Neural cell (in vitro differentiated cells): ENCODE measurements around the gene AMIGO2. TPM values are rescaled to one million over a fixed set of nuclear protein-coding genes. Genes with fewer than 3 reads are reported as not detected.

Source experiments
- H2AFZ ChIP-seq: fragments of 200-600, 300-800 bp; sonication (generic), shearing (Covaris generic); 2 replicates; pipeline ENCODE4 v1.6.0; 2014; ENCODE audit warnings: low read depth, mild to moderate bottlenecking, antibody characterized with exemption, low read length, moderate library complexity
- H3F3A ChIP-seq: fragments of 200-600 bp; shearing (Covaris generic); 2 replicates; pipeline ENCODE4 v1.6.1; 2016; ENCODE audit warnings: mild to moderate bottlenecking, moderate library complexity, mixed read lengths, antibody characterized with exemption, low read length; ENCODE audit not compliant: insufficient read depth, poor library complexity, severe bottlenecking
- H3K27ac ChIP-seq: fragments of 200-600, 300-800 bp; sonication (generic), shearing (Covaris generic); 2 replicates; pipeline ENCODE4 v1.5.1; 2014; ENCODE audit warnings: mild to moderate bottlenecking, low read length, moderate library complexity
- H3K27me3 ChIP-seq: fragments of 300-800, 200-600 bp; sonication (generic), shearing (Covaris generic); 2 replicates; pipeline ENCODE4 v1.6.0; 2014; ENCODE audit warnings: mild to moderate bottlenecking, low read depth, low read length, moderate library complexity; ENCODE audit not compliant: insufficient read depth
- H3K36me3 ChIP-seq: fragments of 300-800, 200-600 bp; sonication (generic), shearing (Covaris generic); 2 replicates; pipeline ENCODE4 v1.5.1; 2014; ENCODE audit warnings: mild to moderate bottlenecking, antibody characterized with exemption, low read length, moderate library complexity; ENCODE audit not compliant: insufficient read depth
- H3K4me2 ChIP-seq: fragments of 300-800, 200-600 bp; sonication (generic), shearing (Covaris generic); 2 replicates; pipeline ENCODE4 v1.6.0; 2014; ENCODE audit warnings: mild to moderate bottlenecking, low read length
- H3K4me3 ChIP-seq: fragments of 300-800, 200-600 bp; sonication (generic), shearing (Covaris generic); 2 replicates; pipeline ENCODE4 v1.5.1; 2014; ENCODE audit warnings: mild to moderate bottlenecking, low read length, moderate library complexity
- H3K79me2 ChIP-seq: fragments of 200-600 bp; shearing (Covaris generic); replicated peaks from 2 replicates; pipeline ENCODE4 v1.6.0; 2014; ENCODE audit warnings: mild to moderate bottlenecking, low read length, moderate library complexity; ENCODE audit not compliant: insufficient read depth
- H3K9ac ChIP-seq: fragments of 300-800, 200-600 bp; sonication (generic), shearing (Covaris generic); 2 replicates; pipeline ENCODE4 v1.6.1; 2016; ENCODE audit warnings: mild to moderate bottlenecking, low read length, mixed read lengths
- H3K9me2 ChIP-seq: fragments of 200-600 bp; shearing (Covaris generic); 2 replicates; pipeline ENCODE4 v1.6.1; 2016; ENCODE audit warnings: mild to moderate bottlenecking, low read length, mixed read lengths; ENCODE audit not compliant: insufficient read depth
- H3K9me3 ChIP-seq: fragments of 200-600, 300-800 bp; sonication (generic), shearing (Covaris generic); 2 replicates; pipeline ENCODE4 v1.6.1; 2016; ENCODE audit warnings: mild to moderate bottlenecking, mixed run types, low read length, moderate library complexity, mixed read lengths
- H4K20me1 ChIP-seq: fragments of 200-600 bp; shearing (Covaris generic); 2 replicates; pipeline ENCODE4 v1.6.1; 2016; ENCODE audit warnings: mild to moderate bottlenecking, mixed run types; ENCODE audit not compliant: insufficient read depth
- EP300 ChIP-seq: fragments of 450-650 bp; conservative IDR thresholded peaks from 2 replicates; pipeline ENCODE4 v1.6.1; 2014; ENCODE audit warnings: antibody characterized with exemption, mild to moderate bottlenecking, moderate library complexity; ENCODE audit not compliant: poor library complexity, severe bottlenecking
- EZH2 ChIP-seq: fragments of 200-600, 300-800 bp; shearing (Covaris generic), sonication (generic); IDR thresholded peaks from 2 replicates; pipeline ENCODE4 v1.6.1; 2014; ENCODE audit warnings: antibody characterized with exemption, low read length, borderline replicate concordance, mild to moderate bottlenecking; ENCODE audit not compliant: insufficient read depth, poor library complexity, severe bottlenecking
- MXI1 ChIP-seq: fragments of 450-650 bp; conservative IDR thresholded peaks from 2 replicates; pipeline ENCODE4 v1.6.1; 2014; ENCODE audit warnings: antibody characterized with exemption, mild to moderate bottlenecking; ENCODE audit not compliant: poor library complexity, severe bottlenecking
- POLR2AphosphoS5 ChIP-seq: IDR thresholded peaks from 2 replicates; pipeline ENCODE4 v1.6.1; 2012
- RAD21 ChIP-seq: fragments of 450-650 bp; conservative IDR thresholded peaks from 2 replicates; pipeline ENCODE4 v1.6.1; 2014; ENCODE audit warnings: antibody characterized with exemption, mild to moderate bottlenecking, moderate library complexity
- SMC3 ChIP-seq: fragments of 450-650 bp; conservative IDR thresholded peaks from 2 replicates; pipeline ENCODE4 v1.6.1; 2014; ENCODE audit warnings: antibody characterized with exemption, mild to moderate bottlenecking, moderate library complexity; ENCODE audit not compliant: poor library complexity
- TAF1 ChIP-seq: IDR thresholded peaks from 2 replicates; pipeline ENCODE4 v1.6.1; 2012; ENCODE audit warnings: low read depth
- polyA plus RNA-seq: library from polyadenylated mRNA; depleted of rRNA; stranded (reverse); fragments of >200 nt; gene quantifications from 2 replicates; pipeline ENCODE4 v1.2.3, GENCODE V29; 2014
- TF ChIP-seq, protein P1 (sequence below): IDR thresholded peaks from 2 replicates; pipeline ENCODE4 v1.6.1; 2012; ENCODE audit warnings: borderline replicate concordance
- TF ChIP-seq, protein P2 (sequence below): fragments of 450-650 bp; IDR thresholded peaks from 2 replicates; pipeline ENCODE4 v1.5.1; 2014; ENCODE audit warnings: antibody characterized with exemption, mild to moderate bottlenecking, moderate library complexity; ENCODE audit not compliant: poor library complexity, severe bottlenecking

The AMIGO2 gene
- polyA plus RNA-seq, 1 donor from 2014 or later, result 3.1 TPM

DNA sequence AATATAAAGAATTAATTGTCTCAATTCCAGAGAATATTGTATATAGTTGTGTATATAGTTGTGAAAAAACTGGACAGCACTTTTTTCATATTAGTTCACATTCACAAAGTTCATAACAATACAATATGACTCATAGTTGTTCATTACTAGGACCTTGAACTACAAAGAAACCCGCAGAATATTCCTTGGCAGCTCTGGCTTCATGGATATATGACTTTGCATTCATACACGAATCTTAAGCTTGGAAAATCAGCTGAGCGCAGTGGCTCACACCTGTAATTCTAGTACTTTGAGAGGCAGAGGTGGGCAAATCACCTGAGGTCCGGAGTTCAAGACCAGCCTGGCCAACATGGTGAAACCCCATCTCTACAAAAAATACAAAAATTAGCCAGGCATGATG lies 38.4 kb downstream of the AMIGO2 start:
- TF ChIP-seq EZH2 (no peak), RAD21 (no peak), SMC3 (no peak), MXI1 (no peak), TAF1 (no peak), POLR2AphosphoS5 (no peak), EP300 (no peak)
- TF ChIP-seq, protein P1, sequence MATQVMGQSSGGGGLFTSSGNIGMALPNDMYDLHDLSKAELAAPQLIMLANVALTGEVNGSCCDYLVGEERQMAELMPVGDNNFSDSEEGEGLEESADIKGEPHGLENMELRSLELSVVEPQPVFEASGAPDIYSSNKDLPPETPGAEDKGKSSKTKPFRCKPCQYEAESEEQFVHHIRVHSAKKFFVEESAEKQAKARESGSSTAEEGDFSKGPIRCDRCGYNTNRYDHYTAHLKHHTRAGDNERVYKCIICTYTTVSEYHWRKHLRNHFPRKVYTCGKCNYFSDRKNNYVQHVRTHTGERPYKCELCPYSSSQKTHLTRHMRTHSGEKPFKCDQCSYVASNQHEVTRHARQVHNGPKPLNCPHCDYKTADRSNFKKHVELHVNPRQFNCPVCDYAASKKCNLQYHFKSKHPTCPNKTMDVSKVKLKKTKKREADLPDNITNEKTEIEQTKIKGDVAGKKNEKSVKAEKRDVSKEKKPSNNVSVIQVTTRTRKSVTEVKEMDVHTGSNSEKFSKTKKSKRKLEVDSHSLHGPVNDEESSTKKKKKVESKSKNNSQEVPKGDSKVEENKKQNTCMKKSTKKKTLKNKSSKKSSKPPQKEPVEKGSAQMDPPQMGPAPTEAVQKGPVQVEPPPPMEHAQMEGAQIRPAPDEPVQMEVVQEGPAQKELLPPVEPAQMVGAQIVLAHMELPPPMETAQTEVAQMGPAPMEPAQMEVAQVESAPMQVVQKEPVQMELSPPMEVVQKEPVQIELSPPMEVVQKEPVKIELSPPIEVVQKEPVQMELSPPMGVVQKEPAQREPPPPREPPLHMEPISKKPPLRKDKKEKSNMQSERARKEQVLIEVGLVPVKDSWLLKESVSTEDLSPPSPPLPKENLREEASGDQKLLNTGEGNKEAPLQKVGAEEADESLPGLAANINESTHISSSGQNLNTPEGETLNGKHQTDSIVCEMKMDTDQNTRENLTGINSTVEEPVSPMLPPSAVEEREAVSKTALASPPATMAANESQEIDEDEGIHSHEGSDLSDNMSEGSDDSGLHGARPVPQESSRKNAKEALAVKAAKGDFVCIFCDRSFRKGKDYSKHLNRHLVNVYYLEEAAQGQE, result no peak
- TF ChIP-seq, protein P2, sequence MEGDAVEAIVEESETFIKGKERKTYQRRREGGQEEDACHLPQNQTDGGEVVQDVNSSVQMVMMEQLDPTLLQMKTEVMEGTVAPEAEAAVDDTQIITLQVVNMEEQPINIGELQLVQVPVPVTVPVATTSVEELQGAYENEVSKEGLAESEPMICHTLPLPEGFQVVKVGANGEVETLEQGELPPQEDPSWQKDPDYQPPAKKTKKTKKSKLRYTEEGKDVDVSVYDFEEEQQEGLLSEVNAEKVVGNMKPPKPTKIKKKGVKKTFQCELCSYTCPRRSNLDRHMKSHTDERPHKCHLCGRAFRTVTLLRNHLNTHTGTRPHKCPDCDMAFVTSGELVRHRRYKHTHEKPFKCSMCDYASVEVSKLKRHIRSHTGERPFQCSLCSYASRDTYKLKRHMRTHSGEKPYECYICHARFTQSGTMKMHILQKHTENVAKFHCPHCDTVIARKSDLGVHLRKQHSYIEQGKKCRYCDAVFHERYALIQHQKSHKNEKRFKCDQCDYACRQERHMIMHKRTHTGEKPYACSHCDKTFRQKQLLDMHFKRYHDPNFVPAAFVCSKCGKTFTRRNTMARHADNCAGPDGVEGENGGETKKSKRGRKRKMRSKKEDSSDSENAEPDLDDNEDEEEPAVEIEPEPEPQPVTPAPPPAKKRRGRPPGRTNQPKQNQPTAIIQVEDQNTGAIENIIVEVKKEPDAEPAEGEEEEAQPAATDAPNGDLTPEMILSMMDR, result no peak
- no peaks in the 10 kb centered on the region for H3K9me3 ChIP-seq
- H2AFZ ChIP-seq, result no peak overlapping the region
- H3K27me3 ChIP-seq, result no peaks in the 10 kb centered on the region
- no peaks in the 10 kb centered on the region for H3K36me3 ChIP-seq
- H3K27ac ChIP-seq, result no peak overlapping the region
- no peaks in the 10 kb centered on the region for H4K20me1 ChIP-seq
- H3K79me2 ChIP-seq, result no peaks in the 10 kb centered on the region
- H3F3A ChIP-seq, result no peaks in the 10 kb centered on the region
- no peaks in the 10 kb centered on the region for H3K9me2 ChIP-seq
- no peak overlapping the region for H3K4me3 ChIP-seq
- no peak overlapping the region for H3K4me2 ChIP-seq
- H3K9ac ChIP-seq, result no peak overlapping the region

DNA sequence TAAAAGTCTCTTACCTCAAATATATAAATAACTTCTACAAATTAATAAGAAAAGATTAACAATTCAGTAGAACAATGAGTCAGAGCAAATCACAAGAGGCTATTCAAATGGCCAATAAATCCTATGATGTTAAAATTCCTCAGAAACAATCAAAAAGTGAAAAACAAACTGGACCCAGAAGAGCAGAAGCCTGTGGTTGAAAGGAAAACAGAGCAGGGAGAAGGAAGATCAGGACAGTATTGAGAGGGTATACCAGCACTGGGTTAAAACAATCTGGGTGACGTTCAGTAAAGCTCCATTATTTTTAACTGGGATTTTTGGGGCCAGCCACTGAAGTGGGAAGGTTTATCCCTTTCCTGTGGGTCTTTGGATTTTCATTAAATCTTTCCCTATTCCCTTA lies 40.0 kb downstream of the AMIGO2 start:
- no peaks in the 10 kb centered on the region for H3K9me2 ChIP-seq
- no peak overlapping the region for H3K9ac ChIP-seq
- no peak overlapping the region for H3K27ac ChIP-seq
- H3K4me2 ChIP-seq, result no peak overlapping the region
- no peak overlapping the region for H2AFZ ChIP-seq
- H4K20me1 ChIP-seq, result no peaks in the 10 kb centered on the region
- H3K79me2 ChIP-seq, result no peaks in the 10 kb centered on the region
- no peaks in the 10 kb centered on the region for H3F3A ChIP-seq
- H3K9me3 ChIP-seq, result no peaks in the 10 kb centered on the region
- H3K4me3 ChIP-seq, result no peak overlapping the region
- H3K27me3 ChIP-seq, result no peaks in the 10 kb centered on the region
- TF ChIP-seq SMC3, result no peak
- no peak for TF ChIP-seq RAD21
- no peak for TF ChIP-seq MXI1
- TF ChIP-seq EZH2, result no peak
- no peak for TF ChIP-seq EP300
- TF ChIP-seq TAF1, result no peak
- no peak for TF ChIP-seq POLR2AphosphoS5
- TF ChIP-seq, protein P2, result no peak
- TF ChIP-seq, protein P1, result no peak
- no peaks in the 10 kb centered on the region for H3K36me3 ChIP-seq
